HFF-Myc (cell line): ENCODE measurements around the gene EED.
A peak's percentile ranks its signal among the peaks of the same experiment; 100 is the strongest.
"Not testable (repeated sequence)": the region's sequence is repeated elsewhere in the genome, so short reads cannot be mapped to it uniquely, and the experiment has no call there.

Source experiments
- DNase-seq: peaks from one replicate; pipeline ENCODE4 v3.0.0-alpha.2; 2011; ENCODE audit warnings: low read depth; ENCODE audit errors: extremely low read depth
- H3K4me3 ChIP-seq: replicated peaks from 2 replicates; pipeline ENCODE4 v1.5.1; 2011; ENCODE audit warnings: low read depth, mild to moderate bottlenecking, control low read depth, low read length
- CTCF ChIP-seq: IDR thresholded peaks from 2 replicates; pipeline ENCODE4 v1.5.1; 2012; ENCODE audit warnings: mild to moderate bottlenecking, low read depth, low read length, control low read depth; ENCODE audit errors: missing control alignments

The EED gene

DNA sequence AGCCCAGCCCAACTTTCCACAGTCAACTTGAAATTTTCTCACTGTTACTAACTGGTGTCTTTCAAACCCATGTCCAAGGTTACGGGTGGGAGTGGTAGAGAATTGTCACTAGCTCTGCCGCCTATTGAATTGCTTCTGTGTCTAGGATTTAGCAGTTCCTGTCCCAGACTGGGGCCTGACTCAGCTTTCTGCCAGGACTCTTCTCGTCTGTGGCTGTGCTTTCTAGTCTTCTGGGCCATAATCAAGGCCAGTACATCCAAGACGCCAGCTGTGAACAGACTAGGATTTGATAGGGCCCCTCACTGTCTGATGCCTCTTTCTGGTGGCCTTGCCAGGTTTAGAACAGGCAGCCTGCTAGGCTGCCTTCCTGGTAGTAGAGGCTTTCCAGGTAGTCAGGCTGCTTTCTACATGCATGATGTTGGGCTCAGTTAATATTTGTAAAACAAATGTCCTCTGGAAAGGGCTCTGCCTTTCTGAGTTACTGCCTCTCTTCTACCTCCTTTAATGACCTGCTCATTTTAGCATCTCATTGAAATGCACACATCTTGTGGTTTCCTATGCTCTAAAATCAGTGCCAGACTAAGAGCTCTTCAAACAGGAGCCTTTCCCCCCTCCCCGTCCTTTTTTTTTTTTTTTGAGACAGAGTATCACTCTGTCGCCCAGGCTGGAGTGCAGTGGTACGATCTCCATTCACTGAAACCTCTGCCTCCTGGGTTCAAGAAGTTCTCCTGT is 44.4 kb downstream of the EED start:
- DNase-seq = no peak
- TF ChIP-seq CTCF = no peak
- no peak overlapping the region for H3K4me3 ChIP-seq

DNA sequence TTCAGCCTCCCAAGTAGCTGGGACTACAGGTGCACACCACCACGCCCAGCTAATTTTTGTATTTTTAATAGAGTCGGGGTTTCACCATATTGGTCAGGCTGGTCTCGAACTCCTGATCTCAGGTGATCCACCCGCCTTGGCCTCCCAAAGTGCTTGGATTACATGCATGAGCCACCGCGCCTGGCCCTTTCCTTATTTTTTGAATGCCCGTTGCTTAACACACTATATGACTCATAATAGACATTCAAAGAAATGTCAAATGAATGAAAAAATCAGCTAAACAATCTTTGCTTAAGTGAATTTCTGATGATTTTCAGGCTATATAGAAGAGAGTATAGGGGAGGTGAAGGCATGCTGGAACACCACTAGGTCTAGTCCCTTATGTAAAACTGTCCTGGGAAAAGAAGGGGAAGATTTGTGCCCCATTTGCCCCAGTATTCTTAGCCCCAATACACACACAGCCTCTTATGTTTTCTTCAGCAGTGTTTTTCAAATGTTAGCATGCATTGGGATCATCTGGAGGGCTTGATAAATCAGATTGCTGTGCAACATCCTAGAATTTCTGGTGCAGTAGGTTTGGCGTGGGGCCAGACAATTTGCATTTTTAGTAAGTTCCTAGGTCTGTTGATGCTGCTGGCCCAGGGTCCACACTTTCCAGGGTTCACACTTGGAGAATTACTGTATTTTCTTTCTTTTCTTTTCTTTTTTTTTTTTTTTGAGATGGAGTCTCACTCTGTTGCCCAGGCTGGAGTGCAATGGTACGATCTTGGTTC is 45.1 kb downstream of the EED start:
- not testable (repeated sequence) for DNase-seq, H3K4me3 ChIP-seq

DNA sequence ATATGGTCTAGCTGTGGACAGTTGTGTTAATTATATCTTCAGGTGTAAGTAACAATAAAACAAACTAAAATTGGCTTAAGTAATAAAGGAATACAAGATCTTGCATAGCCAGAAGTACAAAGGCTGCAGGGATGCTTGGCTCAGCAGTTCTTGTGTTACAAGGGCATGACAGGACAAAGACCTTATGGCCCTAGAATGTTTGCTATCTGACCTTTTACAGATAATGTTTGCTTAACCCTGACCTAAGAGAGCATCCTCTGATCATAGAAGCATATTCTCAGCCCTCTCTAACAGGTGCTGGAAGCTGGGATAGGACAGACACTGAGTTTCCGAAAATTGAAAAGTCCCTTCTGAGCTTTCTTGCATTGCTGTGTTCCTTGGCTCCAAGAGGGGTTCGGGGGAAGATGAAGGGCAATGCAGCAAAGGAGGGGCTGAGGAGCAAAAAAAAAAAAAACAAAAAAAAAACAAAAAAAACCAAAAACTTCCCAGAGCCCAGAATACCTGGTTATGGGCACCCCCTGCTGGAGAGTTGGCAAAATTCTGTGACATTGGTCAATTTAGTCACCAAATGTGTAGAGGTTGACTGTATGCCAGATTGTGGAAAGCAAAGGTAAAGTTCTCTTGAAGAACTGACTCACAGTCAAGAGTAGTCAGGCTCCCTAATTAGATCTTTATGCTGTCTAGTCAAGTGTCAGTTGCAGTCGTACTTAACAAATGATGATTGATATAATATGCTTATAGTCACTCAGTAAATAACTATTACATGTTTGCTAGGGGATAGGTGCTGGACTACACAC is 47.1 kb downstream of the EED start:
- DNase-seq = peak; percentile 41
- H3K4me3 ChIP-seq = no peak overlapping the region
- TF ChIP-seq CTCF = peak; percentile 71

DNA sequence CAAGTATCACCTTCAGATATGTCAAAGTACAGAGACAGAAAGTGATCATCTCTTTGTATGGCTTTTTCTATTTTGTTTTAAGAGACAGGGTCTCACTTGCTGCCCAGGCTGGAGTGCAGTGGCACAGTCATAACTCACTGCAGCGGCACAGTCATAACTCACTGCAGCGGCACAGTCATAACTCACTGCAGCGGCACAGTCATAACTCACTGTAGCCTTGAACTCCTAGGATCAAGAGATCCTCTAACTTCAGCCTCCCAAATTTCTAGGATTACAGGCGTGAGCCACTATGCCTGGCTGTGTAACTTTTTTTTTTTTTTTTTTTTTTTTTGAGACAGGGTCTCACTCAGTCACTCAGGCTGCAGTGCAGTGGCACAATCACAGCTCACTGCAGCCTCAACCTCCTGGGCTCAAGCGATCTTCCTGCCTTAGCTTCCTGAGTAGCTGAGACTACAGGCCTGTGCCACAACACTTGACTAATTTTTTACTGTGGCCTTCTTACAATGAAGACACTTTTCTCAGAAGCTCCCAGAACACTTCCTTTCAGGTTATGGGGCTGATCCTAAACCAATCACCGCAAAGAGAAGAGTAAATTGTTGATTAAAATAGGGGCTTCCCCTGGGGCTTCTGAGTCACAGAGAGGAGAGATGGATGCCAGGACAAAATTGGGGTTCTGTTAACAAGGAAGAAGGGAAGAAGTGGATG is 48.5 kb downstream of the EED start:
- H3K4me3 ChIP-seq = no peak overlapping the region
- no peak for TF ChIP-seq CTCF
- DNase-seq = no peak

DNA sequence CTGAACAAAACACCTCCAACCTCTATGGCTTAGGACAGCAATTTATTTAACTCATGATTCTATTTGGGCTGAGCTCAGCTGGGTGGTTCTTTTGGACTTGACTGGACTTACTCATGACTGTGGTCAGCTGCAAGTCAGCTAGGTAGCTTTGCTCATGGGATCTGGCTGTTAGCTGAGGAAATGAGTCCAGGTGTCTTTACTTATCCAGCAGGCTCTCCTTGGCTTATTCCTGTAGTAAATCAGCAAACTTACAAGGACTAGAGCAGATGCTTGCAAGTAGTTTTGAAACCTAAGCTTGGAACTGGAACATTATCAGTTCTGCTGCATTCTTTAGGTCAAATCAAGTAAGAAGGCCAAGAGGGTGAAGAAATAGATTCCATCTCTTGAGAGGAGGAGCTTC is 49.5 kb downstream of the EED start:
- no peak overlapping the region for H3K4me3 ChIP-seq
- DNase-seq = no peak
- TF ChIP-seq CTCF = no peak

GRCh38 chr11:86301742-86302091 is 57.2 kb downstream of the EED start:
- H3K4me3 ChIP-seq = peak overlapping the region; percentile 97
- no peak for TF ChIP-seq CTCF
- DNase-seq = no peak
